Muscle layer of colon (tissue), 2 donors: Measurements from ENCODE around the gene GPR183.
A peak's percentile ranks its signal among the peaks of the same experiment; 100 is the strongest.

ENCODE experiments used
- H3K27ac ChIP-seq: one replicate; pipeline ENCODE4 v1.7.0; 2013; ENCODE audit warnings: low read depth, mild to moderate bottlenecking, low read length, moderate library complexity
- H3K27me3 ChIP-seq, 2 donors: one replicate each; pipeline ENCODE4 v1.7.0; 2013; ENCODE audit warnings: low read length in 2 of 2, mild to moderate bottlenecking in 2 of 2; ENCODE audit not compliant: insufficient read depth in 2 of 2, control insufficient read depth in 1 of 2
- H3K36me3 ChIP-seq: one replicate; pipeline ENCODE4 v1.7.0; 2013; ENCODE audit warnings: mild to moderate bottlenecking, low read length; ENCODE audit not compliant: insufficient read depth
- H3K4me1 ChIP-seq: one replicate; pipeline ENCODE4 v1.7.0; 2013; ENCODE audit warnings: mild to moderate bottlenecking, low read length; ENCODE audit not compliant: insufficient read depth
- H3K4me3 ChIP-seq, 2 donors: one replicate each; pipeline ENCODE4 v1.7.0; 2013; ENCODE audit warnings: low read length in 2 of 2, low read depth in 1 of 2, mild to moderate bottlenecking in 1 of 2, moderate library complexity in 1 of 2
- H3K9ac ChIP-seq: one replicate; pipeline ENCODE4 v1.7.0; 2013; ENCODE audit warnings: low read length
- H3K9me3 ChIP-seq: one replicate; pipeline ENCODE4 v1.7.0; 2013; ENCODE audit warnings: mild to moderate bottlenecking, low read length
- donor health status: abdominal sarcoma.
- donor health status: Adenocarcinoma of cecum.

Gene GPR183, protein sequence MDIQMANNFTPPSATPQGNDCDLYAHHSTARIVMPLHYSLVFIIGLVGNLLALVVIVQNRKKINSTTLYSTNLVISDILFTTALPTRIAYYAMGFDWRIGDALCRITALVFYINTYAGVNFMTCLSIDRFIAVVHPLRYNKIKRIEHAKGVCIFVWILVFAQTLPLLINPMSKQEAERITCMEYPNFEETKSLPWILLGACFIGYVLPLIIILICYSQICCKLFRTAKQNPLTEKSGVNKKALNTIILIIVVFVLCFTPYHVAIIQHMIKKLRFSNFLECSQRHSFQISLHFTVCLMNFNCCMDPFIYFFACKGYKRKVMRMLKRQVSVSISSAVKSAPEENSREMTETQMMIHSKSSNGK

DNA sequence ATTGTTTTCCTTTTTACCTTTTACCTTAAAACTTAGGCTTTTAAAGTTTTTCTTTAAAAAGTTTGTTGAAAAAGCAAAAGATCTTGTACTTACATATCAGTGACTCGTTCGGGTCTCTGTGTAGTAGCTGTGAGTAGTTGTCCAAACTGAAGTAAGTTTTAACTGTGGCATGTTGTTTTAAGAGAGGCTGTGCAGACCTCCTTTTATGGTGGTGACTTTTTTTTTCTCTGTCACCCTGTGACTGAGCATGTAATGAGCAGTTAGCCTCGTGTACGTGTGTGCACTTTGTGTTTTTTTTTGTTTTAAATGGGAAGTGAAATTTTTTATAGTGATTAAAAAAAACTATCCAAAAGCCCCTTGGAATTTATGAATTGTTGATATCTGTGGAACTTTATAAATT lies at the start of gene GPR183:
Gene GPR183, minus strand, starts transcription at position 153 of the 400 bp plus-strand sequence. CDS start 11,254 bp downstream, outside the sequence.
- H3K9me3 ChIP-seq: no peaks in the 10 kb centered on the region
- no peaks in the 10 kb centered on the region for H3K36me3 ChIP-seq
- H3K4me3 ChIP-seq: peak within 1 kb of the TSS; percentile 22 to 61
- peaks cover 47% of the 10 kb centered on the region for H3K4me1 ChIP-seq
- H3K27ac ChIP-seq: peak within 1 kb of the TSS; percentile 64
- peak within 1 kb of the TSS; percentile 40 for H3K9ac ChIP-seq
- H3K27me3 ChIP-seq: no peaks in the 10 kb centered on the region

DNA sequence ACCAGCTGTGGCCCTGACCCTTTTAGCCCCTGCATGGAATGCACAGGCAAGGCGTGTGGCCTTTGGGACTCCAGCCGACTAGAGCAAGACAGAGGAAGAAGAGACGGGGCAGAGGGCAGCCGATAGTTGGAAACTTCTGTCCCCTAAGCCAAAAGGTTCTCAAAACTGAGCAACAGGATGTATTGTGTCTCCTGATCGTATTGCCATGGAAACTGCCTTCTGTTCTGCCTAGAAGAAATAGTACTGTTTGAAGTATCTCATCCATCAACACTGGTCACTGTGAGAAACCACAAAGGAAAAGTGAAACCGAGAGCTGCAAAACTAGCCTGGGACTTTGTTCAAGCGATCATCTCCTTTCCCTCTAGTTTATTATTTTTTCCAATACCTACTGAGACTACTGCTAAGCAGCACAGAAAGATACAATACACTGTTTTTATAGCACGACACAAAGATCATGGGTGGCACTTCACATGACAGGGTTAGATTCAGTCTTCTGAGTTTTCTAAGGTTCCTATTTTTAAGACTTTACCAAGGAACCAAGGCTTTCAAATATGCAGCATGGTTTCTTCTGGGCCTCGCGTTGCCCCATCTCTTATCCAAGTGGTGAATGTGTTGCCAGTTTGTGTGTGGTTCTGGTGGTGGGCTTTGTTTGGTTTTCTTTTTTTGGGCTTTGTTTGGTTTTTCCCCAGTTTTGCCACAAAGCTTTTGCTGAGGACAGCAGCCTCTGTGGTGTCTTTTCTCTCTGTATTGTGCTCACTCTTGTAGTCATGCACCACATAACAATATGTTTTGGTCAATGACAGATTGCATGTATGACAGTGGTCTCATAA lies 49.3 kb upstream of the GPR183 start:
- Histone ChIP-seq H3K27me3 (no peaks in the 10 kb centered on the region), H3K4me3 (peak overlapping the region in 1 of 2 donors; percentile 29), H3K36me3 (no peaks in the 10 kb centered on the region), H3K27ac (no peak overlapping the region), H3K4me1 (peaks cover 20% of the 10 kb centered on the region), H3K9ac (no peak overlapping the region), H3K9me3 (no peaks in the 10 kb centered on the region)

DNA sequence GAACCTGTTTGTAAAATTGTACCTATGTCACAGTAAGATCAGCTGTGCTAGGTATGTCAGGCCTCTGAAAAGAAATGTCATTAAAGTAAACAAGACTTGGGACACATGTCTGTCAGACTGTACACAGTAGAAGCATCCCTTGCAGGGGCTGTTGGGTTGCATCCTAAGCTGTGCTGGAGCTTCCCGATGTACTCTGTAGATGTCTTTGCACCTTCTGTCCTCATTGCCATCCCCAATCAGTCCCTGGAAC lies 48.7 kb upstream of the GPR183 start:
- H3K4me3 ChIP-seq: peak overlapping the region in 1 of 2 donors; percentile 29
- no peaks in the 10 kb centered on the region for H3K9me3 ChIP-seq
- H3K36me3 ChIP-seq: no peaks in the 10 kb centered on the region
- no peaks in the 10 kb centered on the region for H3K27me3 ChIP-seq
- peaks cover 20% of the 10 kb centered on the region for H3K4me1 ChIP-seq
- no peak overlapping the region for H3K9ac ChIP-seq
- H3K27ac ChIP-seq: no peak overlapping the region

DNA sequence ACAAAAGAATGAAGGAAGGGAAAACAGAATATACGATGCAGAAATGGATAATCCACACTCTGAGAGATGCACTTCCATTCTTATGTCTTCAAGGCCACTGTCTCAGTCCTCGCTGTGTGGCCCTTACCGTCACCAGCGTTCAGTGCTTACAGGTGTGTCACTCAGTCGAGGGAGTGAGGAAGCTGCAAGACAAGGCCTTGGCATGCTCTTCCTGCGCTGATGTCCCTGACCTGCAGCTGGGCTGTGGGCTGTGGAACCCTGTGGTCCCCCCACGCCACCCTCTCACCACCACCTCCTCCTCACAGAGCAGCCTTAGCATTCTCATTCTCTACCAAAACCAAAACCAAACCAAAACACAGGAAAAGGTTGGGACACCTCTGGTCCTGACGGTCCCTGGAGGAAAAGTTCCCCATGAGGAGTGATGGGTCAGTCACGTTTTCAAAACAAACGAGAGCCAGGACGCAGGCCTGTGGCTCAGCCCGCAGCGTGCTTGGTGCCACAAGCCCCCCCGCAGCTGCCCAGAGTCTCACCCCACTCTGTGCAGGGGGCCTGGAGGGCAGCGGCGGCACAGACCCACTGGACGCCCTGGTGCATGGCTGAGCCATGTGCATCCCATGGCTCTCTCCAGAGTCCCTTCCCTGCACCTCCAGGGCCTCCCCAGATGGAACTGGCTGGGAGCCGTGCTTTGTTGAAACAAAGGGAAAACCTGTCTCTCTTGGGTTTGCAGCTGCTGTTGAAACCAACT lies 48.2 kb upstream of the GPR183 start:
- peak overlapping the region in 1 of 2 donors; percentile 29 for H3K4me3 ChIP-seq
- no peak overlapping the region for H3K27ac ChIP-seq
- H3K36me3 ChIP-seq: no peaks in the 10 kb centered on the region
- H3K27me3 ChIP-seq: no peaks in the 10 kb centered on the region
- peaks cover 20% of the 10 kb centered on the region for H3K4me1 ChIP-seq
- no peaks in the 10 kb centered on the region for H3K9me3 ChIP-seq
- H3K9ac ChIP-seq: no peak overlapping the region

DNA sequence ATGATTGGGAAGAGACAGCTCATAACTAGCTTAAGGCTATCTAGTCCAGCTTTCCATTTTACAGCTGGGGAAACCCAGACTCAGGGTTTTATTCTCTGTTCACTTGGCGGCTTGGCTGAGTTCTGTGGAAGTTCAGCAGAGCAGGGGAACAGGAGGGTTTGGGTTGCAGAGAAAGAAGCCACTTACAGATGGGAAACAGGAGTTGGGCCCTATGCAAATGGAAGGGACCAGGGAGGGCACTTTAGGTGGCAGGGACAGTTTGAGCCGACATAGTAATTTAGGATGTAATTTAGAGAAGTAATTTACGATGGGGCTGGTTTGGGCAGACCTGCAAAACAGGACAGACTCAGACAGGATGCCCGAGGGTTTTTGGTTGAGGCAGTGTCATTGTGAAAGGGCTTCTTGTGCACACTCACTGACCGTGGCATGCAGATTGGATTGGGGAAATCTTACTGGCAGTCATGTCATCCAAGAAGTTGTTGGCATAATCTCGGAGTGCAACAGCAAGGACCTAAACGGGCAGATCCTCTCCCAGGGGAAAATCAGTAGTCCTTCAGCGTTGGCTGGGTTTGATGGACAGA lies 47.3 kb upstream of the GPR183 start:
- Histone ChIP-seq H3K27ac (no peak overlapping the region), H3K36me3 (no peaks in the 10 kb centered on the region), H3K27me3 (no peaks in the 10 kb centered on the region), H3K4me3 (no peak overlapping the region), H3K9me3 (no peaks in the 10 kb centered on the region), H3K4me1 (peaks cover 20% of the 10 kb centered on the region), H3K9ac (no peak overlapping the region)

DNA sequence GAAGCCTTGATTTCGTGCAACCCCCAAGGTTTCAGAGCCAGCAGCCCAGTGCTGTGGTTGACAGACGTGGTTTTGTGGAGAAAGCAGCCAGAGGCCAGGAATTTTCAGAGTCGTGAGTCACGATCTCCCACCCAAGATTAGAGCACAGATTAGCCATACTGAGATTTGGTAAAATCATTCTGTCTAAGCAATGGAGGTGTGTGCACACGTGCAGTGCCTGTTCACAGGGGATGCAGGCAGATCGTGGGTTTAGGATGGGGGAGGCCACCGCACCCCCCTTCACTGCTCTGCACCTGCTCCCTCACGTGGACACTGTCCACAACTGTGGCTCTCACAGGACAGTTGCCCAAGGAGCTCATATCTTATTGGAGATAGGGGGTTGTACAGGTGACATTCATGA lies 46.6 kb upstream of the GPR183 start:
- Histone ChIP-seq H3K9me3 (no peaks in the 10 kb centered on the region), H3K4me3 (no peak overlapping the region), H3K27me3 (no peaks in the 10 kb centered on the region), H3K4me1 (peaks cover 20% of the 10 kb centered on the region), H3K27ac (no peak overlapping the region), H3K36me3 (no peaks in the 10 kb centered on the region), H3K9ac (no peak overlapping the region)

DNA sequence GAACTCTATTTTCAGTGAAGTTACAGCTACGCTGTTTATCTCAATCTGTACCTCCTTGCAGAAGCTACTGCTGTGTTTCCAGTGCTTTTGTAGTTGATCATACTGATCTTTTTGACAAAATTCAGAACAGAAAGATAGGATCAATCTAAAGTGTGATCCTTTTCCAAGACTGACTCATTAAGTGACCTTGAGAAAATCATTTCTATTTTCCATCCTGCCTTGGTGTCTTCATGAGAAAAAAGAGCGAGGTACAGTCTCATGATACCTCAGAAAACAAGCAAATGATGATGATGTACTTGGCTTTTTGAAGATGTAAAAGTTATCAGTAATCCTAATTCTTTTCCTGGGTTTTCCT lies 46.0 kb upstream of the GPR183 start:
- Histone ChIP-seq H3K27ac (no peak overlapping the region), H3K9ac (no peak overlapping the region), H3K9me3 (no peaks in the 10 kb centered on the region), H3K4me1 (peaks cover 20% of the 10 kb centered on the region), H3K36me3 (no peaks in the 10 kb centered on the region), H3K4me3 (no peak overlapping the region), H3K27me3 (no peaks in the 10 kb centered on the region)

DNA sequence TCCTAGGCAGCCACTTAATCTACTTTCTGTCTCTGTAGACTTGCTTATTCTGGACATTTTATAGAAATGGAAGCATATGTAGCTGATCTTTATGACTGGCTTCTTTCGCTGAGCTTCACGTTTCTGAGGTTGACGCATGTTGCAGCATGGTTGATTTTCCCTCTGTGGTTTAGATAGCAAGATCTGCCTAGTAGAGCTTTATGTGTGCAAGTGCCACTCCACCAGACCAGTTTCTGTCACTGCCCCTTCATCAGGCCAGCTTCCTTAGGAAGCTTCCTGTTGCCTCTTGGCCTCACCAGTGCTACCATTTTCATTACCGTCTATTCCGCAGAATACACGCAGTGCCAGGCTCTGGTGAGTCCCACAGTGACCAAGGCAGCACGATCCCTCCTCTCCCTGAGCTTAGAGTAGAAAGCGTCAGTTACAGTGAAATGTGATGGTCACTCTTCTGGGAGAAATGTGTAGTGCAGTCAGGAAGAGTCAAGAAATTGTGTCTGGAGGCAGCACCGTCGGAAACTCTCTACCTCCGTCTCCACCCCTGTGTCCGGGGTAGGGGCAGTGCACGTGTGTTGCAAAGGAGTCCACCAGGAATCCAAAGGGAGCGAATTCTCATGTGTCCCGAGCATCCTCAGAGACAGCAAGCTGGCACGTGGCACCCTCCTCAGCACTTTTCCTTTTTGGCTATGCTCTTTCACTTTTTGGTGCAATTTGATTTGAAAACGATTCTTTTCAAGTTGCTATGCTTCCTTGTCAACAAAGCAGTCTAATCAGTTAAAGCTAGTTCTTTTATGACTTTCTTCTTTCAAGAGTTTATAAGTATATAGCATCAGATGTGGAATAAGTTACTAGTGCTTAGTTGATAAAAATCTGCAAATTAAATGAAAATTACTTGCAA lies 45.4 kb upstream of the GPR183 start:
- Histone ChIP-seq H3K4me3 (no peak overlapping the region), H3K9me3 (no peaks in the 10 kb centered on the region), H3K27ac (no peak overlapping the region), H3K36me3 (no peaks in the 10 kb centered on the region), H3K27me3 (no peaks in the 10 kb centered on the region), H3K4me1 (peaks cover 14% of the 10 kb centered on the region), H3K9ac (no peak overlapping the region)

DNA sequence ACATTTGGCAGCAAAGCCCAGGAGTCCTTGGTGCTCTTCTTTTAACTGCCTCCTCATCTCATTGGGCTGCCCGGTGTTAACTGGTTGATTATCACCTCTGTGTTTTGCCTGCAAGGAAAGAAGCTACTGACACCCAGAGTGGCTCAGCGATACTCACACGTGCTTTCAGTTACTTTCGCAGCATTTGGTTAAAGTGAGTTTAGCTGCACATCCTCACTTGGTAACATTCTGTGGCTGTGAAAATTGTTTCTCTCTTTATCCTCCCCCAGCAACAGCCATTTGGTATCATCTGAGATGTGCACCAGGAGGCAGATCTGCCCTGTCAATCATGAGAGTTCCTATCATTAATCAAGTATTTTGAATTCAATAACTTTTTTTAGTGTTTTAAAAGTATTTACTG lies 44.6 kb upstream of the GPR183 start:
- Histone ChIP-seq H3K4me3 (no peak overlapping the region), H3K9me3 (no peaks in the 10 kb centered on the region), H3K4me1 (peaks cover 8% of the 10 kb centered on the region), H3K27me3 (no peaks in the 10 kb centered on the region), H3K27ac (no peak overlapping the region), H3K9ac (no peak overlapping the region), H3K36me3 (no peaks in the 10 kb centered on the region)

DNA sequence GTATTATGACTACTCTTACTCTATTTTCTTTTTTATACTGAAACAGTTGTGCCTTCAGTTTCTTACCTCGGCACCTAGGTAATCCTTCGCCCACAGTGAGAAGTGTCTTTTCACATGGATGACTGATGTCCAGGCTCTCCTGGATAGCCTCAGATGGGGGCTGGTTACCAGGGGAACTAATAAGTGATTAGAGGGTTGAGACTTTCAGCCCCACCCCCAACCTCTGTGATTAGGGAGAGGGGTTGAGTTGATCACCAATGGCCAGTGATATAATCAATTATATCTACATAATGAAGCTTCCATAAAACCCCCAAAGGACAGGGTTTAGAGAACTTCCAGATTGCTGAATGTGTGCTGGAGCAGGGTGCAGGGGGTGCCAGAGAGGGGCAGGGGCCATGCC lies 43.0 kb upstream of the GPR183 start:
- no peaks in the 10 kb centered on the region for H3K27me3 ChIP-seq
- H3K4me3 ChIP-seq: no peak overlapping the region
- H3K27ac ChIP-seq: no peak overlapping the region
- H3K36me3 ChIP-seq: peaks cover 1% of the 10 kb centered on the region
- no peaks in the 10 kb centered on the region for H3K4me1 ChIP-seq
- no peak overlapping the region for H3K9ac ChIP-seq
- H3K9me3 ChIP-seq: no peaks in the 10 kb centered on the region
